Keratinocyte (primary cell): ENCODE results near the gene ZBTB45. TPM values are rescaled to one million over a fixed set of nuclear protein-coding genes. Genes with fewer than 3 reads are reported as not detected.

ENCODE experiments used
- DNase-seq: peaks from one replicate; pipeline ENCODE4 v3.0.0-alpha.2; 2011; ENCODE audit warnings: low read depth, missing footprints, low spot score
- FAIRE-seq: peaks from 2 replicates; lab custom pipeline; 2011; peaks lifted over from hg19 to GRCh38; lab: Jason Lieb, UNC
- H2AFZ ChIP-seq: 2 replicates; pipeline ENCODE4 v1.6.0; 2012; ENCODE audit warnings: low read length, control low read depth, inconsistent platforms; ENCODE audit not compliant: control insufficient read depth
- H3K27ac ChIP-seq: 2 replicates; pipeline ENCODE4 v1.5.1; 2011; ENCODE audit warnings: low read length; ENCODE audit not compliant: control insufficient read depth, insufficient read depth
- H3K27me3 ChIP-seq: 3 replicates; pipeline ENCODE4 v1.6.0; 2011; ENCODE audit warnings: low read length; ENCODE audit not compliant: control insufficient read depth, insufficient read depth; ENCODE audit errors: extremely low read depth
- H3K36me3 ChIP-seq, 2 experiments: 2 replicates in 1 of 2; 3 replicates in 1 of 2; pipeline ENCODE4 v1.5.1; 2011; ENCODE audit warnings: low read length in 2 of 2, mild to moderate bottlenecking in 1 of 2; ENCODE audit not compliant: control insufficient read depth in 2 of 2, insufficient read depth in 2 of 2; ENCODE audit errors: extremely low read depth in 1 of 2
- H3K4me1 ChIP-seq: 3 replicates; pipeline ENCODE4 v1.5.1; 2011; ENCODE audit warnings: low read length; ENCODE audit not compliant: control insufficient read depth, insufficient read depth; ENCODE audit errors: extremely low read depth
- H3K4me2 ChIP-seq: 3 replicates; pipeline ENCODE4 v1.6.0; 2011; ENCODE audit warnings: low read depth, low read length; ENCODE audit not compliant: control insufficient read depth, insufficient read depth; ENCODE audit errors: extremely low read depth
- H3K4me3 ChIP-seq, 3 experiments: fragments of 200-600 bp in 1 of 3; sonication (generic) in 1 of 3; 2 replicates in 2 of 3; 3 replicates in 1 of 3; pipeline ENCODE4 v1.5.1; 2011 to 2016; ENCODE audit warnings: low read length in 3 of 3, mild to moderate bottlenecking in 3 of 3, control low read depth in 2 of 3, inconsistent platforms in 1 of 3, low read depth in 1 of 3, mixed read lengths in 1 of 3, mixed run types in 1 of 3, moderate library complexity in 1 of 3; ENCODE audit not compliant: control insufficient read depth in 2 of 3, insufficient read depth in 2 of 3; ENCODE audit errors: extremely low read depth in 1 of 3
- H3K79me2 ChIP-seq: 2 replicates; pipeline ENCODE4 v1.6.0; 2012; ENCODE audit warnings: low read length; ENCODE audit not compliant: control insufficient read depth, insufficient read depth
- H3K9ac ChIP-seq: 3 replicates; pipeline ENCODE4 v1.6.0; 2011; ENCODE audit warnings: low read length; ENCODE audit not compliant: control insufficient read depth, insufficient read depth; ENCODE audit errors: extremely low read depth
- H3K9me1 ChIP-seq: 3 replicates; pipeline ENCODE4 v1.6.0; 2011; ENCODE audit warnings: low read length; ENCODE audit not compliant: control insufficient read depth, insufficient read depth; ENCODE audit errors: extremely low read depth
- H3K9me3 ChIP-seq: 2 replicates; pipeline ENCODE4 v1.5.1; 2012; ENCODE audit warnings: low read depth, low read length; ENCODE audit not compliant: control insufficient read depth
- H4K20me1 ChIP-seq: 3 replicates; pipeline ENCODE4 v1.6.0; 2011; ENCODE audit warnings: low read length; ENCODE audit not compliant: control insufficient read depth, insufficient read depth; ENCODE audit errors: extremely low read depth
- CTCF ChIP-seq, 3 experiments: IDR thresholded peaks in 1 of 3; conservative IDR thresholded peaks in 1 of 3; optimal IDR thresholded peaks in 1 of 3; 2 replicates in 2 of 3; 3 replicates in 1 of 3; pipeline versions ENCODE3 to v1.5.1; 2011; ENCODE audit warnings: low read length in 3 of 3, mild to moderate bottlenecking in 3 of 3, moderate library complexity in 2 of 3, control low read depth in 1 of 3, inconsistent platforms in 1 of 3; ENCODE audit not compliant: insufficient read depth in 2 of 3; ENCODE audit errors: extremely low read depth in 1 of 3
- EZH2 ChIP-seq: IDR thresholded peaks from one replicate; pipeline ENCODE4 v1.6.1; 2012; ENCODE audit warnings: inconsistent platforms, mild to moderate bottlenecking, low read length, moderate library complexity
- dilution Hi-C: fragments of 300-500 bp; cut with MboI; formaldehyde crosslinking; loops from one replicate; pipeline ENCODE4 v1.7.0; 2020; ENCODE audit warnings: low sequenced_read_pairs; ENCODE audit not compliant: extremely low pct_ligation_motif_present
- polyA plus RNA-seq, 5 experiments: library from polyadenylated mRNA; depleted of rRNA in 3 of 5; stranded (reverse) in 3 of 5; stranded (forward) in 1 of 5; unstranded in 1 of 5; fragments of >200 nt; gene quantifications; 1 replicate in 1 of 5; 2 replicates in 3 of 5; 3 replicates in 1 of 5; pipeline versions ENCODE4 v1.2.1 to v1.2.3, GENCODE V29; 2011 to 2012; ENCODE audit warnings: missing spikeins in 2 of 5, low read depth in 1 of 5, low replicate concordance in 1 of 5

The ZBTB45 gene
- polyA plus RNA-seq, 1 donor (not counting 4 experiments of a cell fraction or from before 2014, with no cell fraction given) = 3.1 TPM

- H3K4me2 ChIP-seq = no peak overlapping the region
- peaks cover 7 to 9% of the 10 kb centered on the region in 2 experiments for H3K36me3 ChIP-seq
- TF ChIP-seq EZH2 = no peak
- no peak for TF ChIP-seq CTCF (optimal IDR thresholded peaks at IDR 0.05 in 1 of 3, IDR thresholded peaks at IDR 0.05 in 1 of 3, conservative IDR thresholded peaks at IDR 0.05 in 1 of 3; ENCODE audit: extremely low read depth in 1 of 3, insufficient read depth in 2 of 3, low read length in 3 of 3)
- H3K27me3 ChIP-seq = no peaks in the 10 kb centered on the region
- no peak overlapping the region for H3K9ac ChIP-seq
- H3K4me3 ChIP-seq = no peak overlapping the region
- H3K9me3 ChIP-seq = no peaks in the 10 kb centered on the region
- FAIRE-seq (no peak), DNase-seq (no peak)
- H3K4me1 ChIP-seq = peaks cover 3% of the 10 kb centered on the region
- no peaks in the 10 kb centered on the region for H3K9me1 ChIP-seq
- H2AFZ ChIP-seq = no peak overlapping the region
- H4K20me1 ChIP-seq = no peaks in the 10 kb centered on the region
- dilution Hi-C loops = no loop called here
- no peak overlapping the region for H3K27ac ChIP-seq
- no peaks in the 10 kb centered on the region for H3K79me2 ChIP-seq
These were observed 37.2 kb downstream of the ZBTB45 start for GRCh38 chr19:58482372-58482771.

DNA sequence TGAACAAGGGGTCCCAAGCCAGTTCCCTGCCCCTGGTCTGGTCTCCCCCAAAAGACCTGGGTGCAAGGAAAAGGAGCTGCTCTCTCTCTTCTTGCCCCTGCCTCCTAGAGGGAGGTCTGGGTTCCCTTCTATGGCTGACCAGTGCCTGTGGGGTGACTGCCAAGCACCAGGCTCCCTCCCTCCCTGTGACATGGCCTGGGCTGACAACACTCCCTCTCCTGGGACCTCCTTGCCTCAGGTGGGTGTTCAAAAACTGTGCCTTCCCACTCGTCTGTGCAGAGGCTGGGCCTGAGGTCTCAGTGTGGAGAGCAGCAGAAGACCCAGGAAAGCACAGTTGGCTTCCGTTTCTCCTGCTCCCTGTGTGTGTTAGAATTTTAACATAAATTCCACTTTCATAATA, 38.8 kb downstream of the ZBTB45 start:
- Histone ChIP-seq H3K4me1 (peaks cover 7% of the 10 kb centered on the region), H3K79me2 (no peaks in the 10 kb centered on the region), H2AFZ (no peak overlapping the region), H3K9me1 (no peaks in the 10 kb centered on the region), H3K9ac (no peak overlapping the region), H3K4me2 (no peak overlapping the region), H3K27ac (no peak overlapping the region), H3K9me3 (no peaks in the 10 kb centered on the region), H3K4me3 (no peak overlapping the region), H3K36me3 (peaks cover 7 to 9% of the 10 kb centered on the region in 2 experiments), H4K20me1 (no peaks in the 10 kb centered on the region), H3K27me3 (no peaks in the 10 kb centered on the region)
- dilution Hi-C loops = no loop called here
- TF ChIP-seq EZH2 = no peak
- FAIRE-seq = no peak
- no peak for DNase-seq

DNA sequence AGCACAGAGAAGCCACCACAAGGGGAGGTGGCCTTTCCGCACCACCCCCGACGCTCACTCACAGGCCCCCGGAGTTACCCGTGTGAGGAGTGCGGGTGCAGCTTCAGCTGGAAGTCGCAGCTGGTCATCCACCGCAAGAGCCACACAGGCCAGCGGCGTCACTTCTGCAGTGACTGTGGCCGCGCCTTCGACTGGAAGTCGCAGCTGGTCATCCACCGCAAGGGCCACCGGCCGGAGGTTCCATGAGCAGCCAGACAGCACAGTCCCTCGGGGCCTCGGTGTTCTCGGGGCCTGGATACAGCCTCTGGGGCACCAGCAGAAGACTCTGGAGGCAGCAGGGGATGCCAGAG, 39.2 kb downstream of the ZBTB45 start:
- H3K9me3 ChIP-seq = no peaks in the 10 kb centered on the region
- H2AFZ ChIP-seq = no peak overlapping the region
- no peak overlapping the region for H3K4me2 ChIP-seq
- peaks cover 7 to 9% of the 10 kb centered on the region in 2 experiments for H3K36me3 ChIP-seq
- FAIRE-seq (no peak), DNase-seq (no peak)
- no peaks in the 10 kb centered on the region for H3K27me3 ChIP-seq
- H3K9ac ChIP-seq = no peak overlapping the region
- H4K20me1 ChIP-seq = no peaks in the 10 kb centered on the region
- H3K9me1 ChIP-seq = no peaks in the 10 kb centered on the region
- TF ChIP-seq CTCF (optimal IDR thresholded peaks at IDR 0.05 in 1 of 3, IDR thresholded peaks at IDR 0.05 in 1 of 3, conservative IDR thresholded peaks at IDR 0.05 in 1 of 3; ENCODE audit: extremely low read depth in 1 of 3, insufficient read depth in 2 of 3, low read length in 3 of 3) (no peak), EZH2 (no peak)
- peaks cover 7% of the 10 kb centered on the region for H3K4me1 ChIP-seq
- H3K27ac ChIP-seq = no peak overlapping the region
- H3K79me2 ChIP-seq = no peaks in the 10 kb centered on the region
- dilution Hi-C loops = no loop called here
- no peak overlapping the region for H3K4me3 ChIP-seq
